NCI-H2081 treated with DMSO at 0.1 percent for 48 hours (cell line): Measurements from ENCODE around the gene PTCHD1.

ENCODE experiments used
- DNase-seq: peaks from one replicate; lab custom pipeline; 2025; lab: John Stamatoyannopoulos, UW

The PTCHD1 gene

DNA sequence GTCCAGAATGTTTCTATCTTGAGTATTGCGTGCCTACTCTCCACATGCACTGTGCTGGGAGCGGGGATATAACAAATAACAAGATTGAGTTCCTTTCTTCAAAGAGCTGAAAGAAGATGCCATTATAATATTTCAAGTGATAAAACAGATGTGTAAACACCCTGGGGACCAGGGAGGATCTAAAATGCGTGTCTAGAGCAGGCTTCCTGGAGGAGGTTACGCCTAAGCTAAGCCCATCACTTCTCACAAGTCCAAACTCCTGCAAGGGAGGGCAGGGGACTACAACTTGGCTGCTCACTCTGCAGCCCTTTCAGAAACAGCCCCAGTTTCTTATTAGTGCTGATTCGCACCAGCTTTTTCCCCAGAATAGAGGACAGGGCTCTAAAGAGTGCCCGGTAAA, 21.5 kb downstream of the PTCHD1 start:
- DNase-seq, result no peak

GRCh38 chrX:23364416-23364815, 29.8 kb downstream of the PTCHD1 start:
- DNase-seq, result no peak

DNA sequence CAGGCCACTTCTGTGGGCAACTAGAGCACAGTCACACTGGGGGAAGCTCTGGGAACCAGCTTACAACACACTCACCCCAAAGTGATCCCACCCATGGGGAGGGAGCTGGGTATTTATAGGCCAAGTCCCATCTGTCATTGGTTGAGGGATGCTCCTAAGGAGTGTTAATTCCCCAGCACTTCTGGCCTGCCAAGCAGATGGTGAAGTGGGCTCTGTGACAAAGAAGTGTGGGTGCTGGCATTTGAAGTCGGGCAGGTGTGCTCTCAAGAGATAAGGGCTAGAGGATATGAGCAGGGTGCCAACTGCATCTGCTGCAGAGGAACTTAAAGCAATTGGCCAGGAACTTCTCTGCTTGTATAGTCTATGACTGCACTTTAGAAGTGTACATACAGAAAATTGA, 30.9 kb downstream of the PTCHD1 start:
- no peak for DNase-seq

DNA sequence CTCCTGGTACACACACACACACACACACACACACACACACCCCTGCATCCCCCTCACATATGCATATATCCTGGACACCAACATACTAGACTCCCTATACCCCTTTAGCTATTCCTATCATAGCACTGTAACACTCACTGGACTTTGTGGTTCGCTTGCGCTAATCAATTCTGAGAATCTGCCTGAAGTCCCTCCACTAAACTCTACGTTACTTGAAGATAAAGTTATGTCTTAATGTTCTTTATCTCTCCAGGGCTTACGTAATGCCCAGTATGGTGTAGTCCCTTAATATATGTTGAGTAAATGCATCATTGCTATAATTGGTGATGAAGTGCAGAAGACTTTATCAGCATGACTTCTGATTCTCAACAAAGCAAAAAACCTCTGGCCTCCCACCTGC, 32.3 kb downstream of the PTCHD1 start:
- DNase-seq, result no peak

- no peak for DNase-seq
These were observed 34.4 kb downstream of the PTCHD1 start for GRCh38 chrX:23369027-23369426.

- no peak for DNase-seq
These were observed 37.7 kb downstream of the PTCHD1 start for GRCh38 chrX:23372220-23372902.

DNA sequence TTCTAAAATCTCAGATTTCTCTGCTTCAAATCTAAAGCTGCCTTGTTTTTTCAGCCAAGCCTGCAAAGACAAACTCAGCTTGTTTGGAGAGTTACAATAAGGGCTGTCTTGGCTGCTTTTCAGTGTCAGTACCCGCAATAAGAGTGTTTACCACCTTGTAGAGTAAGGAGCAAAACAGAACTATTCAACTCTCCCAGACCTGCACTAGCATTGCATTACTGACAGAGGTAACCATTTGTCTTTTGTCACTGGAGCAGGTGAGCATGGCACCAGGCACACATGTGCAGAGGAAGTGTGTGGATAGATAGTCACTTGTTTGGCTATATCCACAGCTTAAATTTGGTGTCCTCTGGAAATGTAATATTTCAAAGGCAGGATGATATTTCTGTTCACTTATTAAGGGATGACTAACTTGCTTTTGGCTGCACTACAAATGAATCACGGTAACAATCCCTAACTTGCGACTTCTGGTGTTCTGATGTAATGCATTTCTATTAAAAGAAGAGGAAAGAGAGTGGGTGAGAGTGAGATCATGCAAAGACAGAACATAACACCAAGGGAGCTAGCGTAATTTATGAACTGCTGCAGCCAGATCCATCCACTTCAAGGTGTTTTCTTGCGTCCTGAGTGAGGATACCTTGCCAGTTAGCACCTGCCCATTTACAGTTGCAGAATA, 38.6 kb downstream of the PTCHD1 start:
- DNase-seq, result no peak

DNA sequence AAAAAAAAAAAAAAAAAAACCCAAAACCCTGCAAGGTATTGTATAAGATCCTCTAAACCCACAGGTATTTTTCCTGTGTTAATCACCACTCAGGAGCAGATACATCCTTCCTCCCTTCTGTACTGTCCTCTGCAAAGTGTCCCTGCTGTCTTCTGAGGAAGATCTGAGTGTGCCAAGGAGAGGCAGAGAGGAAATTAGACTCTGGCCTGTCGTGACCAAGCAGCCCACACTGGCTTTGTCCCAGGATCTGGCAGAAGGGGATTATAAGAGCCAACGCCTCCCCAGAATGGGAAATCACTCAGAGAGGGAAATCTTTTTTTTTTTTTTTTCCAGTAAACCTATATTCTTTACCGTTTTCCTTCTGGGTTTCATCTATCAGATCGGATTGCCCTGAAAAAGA, 39.6 kb downstream of the PTCHD1 start:
- DNase-seq, result no peak

DNA sequence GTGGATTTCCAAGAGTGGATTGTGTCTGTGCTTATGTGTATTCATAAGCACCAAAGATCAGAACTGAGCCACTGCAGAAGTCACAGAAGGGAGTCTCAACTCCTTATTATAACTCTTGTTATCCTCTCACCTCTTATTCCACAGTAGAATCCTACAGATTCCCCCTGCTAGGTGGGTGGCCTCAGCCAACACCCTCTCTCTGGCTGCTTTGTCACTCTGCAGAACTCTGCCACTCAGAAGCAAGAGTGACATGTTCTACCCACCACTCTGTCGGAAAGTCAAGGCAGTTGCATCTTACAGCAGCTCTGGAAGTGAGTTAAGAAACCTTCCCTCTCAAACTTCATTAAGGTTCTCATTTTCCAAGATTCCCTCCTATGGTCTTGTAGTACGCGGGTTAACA, 41.9 kb downstream of the PTCHD1 start:
- DNase-seq, result no peak

DNA sequence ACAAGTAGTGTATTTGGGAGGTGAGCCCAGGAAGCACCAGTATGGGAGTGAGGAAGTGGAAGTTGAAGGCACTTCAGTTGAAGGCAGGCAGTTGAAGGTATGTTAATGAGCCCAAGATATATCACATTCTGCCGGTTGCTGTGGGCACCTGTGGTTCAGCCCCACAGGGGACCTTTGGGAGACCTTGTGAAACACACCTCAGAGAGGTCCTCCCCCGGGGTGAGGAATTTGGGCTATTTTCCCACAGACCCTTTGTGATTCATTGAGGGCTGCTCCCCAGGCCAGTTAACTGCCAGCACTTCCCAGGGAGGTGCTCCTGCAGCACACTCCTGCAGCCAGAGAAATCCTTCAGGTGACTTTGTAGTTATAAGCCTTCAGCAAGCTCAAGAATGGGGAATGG, 45.9 kb downstream of the PTCHD1 start:
- DNase-seq, result no peak

GRCh38 chrX:23381099-23382087, 46.7 kb downstream of the PTCHD1 start:
- DNase-seq, result no peak

- no peak for DNase-seq
These were observed 47.9 kb downstream of the PTCHD1 start for GRCh38 chrX:23382572-23382971.

DNA sequence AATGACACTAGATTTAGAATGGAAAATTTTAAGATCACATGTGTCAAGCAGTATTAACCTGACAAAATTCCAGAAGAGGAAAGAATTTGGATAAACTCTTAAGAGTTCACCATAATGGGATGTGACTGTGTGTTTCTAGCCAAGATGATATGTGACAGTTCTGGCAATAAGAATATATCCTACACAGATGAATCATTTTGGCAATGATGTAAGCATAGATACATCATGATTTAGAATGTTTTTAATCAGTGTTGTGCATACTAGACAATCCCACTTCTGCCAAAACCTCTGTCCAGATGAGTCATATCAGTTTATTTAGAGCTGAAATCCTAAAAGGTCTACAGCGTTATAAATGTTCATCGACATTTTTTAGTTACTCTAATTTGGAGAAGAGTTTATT, 48.8 kb downstream of the PTCHD1 start:
- no peak for DNase-seq

DNA sequence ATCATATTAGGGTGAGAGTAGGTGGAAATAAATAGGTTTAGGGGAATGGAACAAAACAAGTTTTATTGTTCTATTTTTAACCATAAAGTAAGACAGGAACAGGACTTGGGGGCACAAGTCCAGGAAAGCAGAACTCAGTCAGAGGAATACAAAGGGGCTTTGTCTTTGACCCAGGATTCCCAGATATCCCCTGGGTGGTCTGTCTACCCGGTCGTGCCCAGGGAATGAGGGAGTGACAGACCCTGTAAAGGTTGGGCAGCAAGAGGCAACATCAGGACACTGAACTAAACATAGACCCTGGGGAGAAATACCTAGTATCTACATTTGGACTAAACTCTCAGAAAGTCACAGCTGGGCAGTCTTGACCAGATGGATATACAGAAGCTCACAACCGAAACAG, 50.6 kb downstream of the PTCHD1 start:
- no peak for DNase-seq

DNA sequence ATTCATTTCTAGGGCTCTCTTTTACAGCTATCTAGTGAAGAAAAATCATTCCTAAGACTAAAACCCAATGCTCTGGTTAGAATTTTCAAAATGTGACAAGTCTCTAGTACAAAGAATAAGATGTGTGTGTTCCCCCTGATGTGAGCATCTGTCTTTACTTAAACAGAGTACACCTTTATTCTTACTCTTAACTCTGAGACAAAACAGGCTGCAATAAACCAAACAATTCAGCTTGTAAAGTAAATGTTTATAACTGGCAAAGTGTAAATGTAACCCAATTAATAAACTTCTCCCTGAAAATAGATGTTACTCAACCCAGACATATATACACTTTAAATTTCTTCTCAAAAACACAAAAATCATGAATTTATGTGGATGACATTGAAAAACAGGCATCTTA, 51.6 kb downstream of the PTCHD1 start:
- no peak for DNase-seq

DNA sequence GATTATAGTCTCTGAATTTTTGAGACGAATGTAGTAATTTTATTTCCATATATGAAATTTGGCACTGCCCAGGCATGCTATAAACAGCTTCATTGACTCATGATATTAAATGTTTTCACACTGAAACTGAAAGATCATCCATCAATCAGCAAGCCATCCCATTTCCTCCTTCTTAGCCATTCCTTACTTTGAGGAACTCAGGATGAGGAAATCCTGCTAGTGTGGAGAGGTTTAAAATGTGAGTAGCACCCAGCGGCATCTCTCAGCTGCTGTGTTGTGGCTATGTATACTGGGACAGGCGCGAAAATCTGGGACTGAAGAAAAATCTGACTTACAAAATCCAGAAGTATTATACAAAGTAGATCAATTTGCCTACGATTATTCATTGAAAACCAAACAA, 52.1 kb downstream of the PTCHD1 start:
- no peak for DNase-seq

GRCh38 chrX:23387550-23388184, 53.0 kb downstream of the PTCHD1 start:
- no peak for DNase-seq

DNA sequence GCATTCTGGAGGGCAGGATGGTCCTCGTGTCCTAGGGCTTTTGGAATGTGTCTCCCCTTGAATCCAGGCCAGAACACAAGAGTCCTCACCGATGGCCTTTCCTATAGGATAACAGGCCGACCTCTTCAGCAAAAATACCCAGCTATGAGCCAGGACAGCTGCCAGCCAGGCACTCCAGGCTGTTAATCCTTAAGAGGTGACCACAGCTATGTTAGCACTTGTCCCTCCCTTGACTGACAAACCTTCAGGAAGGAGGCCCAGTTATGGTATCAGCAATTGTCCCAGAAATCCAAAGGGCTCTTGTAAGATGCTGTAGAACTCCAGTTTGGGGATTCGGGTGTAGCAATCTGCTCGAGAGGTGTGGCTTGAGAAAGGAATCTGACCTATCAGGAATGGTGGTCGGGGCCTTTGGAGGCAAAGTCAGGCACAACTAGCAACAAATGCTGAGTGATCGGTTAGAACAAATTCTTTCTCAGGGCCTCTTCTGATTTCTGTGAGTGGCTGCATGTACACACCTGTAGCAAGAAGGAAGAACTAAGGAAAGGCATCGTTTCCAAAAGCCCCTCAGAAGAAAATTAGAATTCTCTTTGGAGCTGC, 54.6 kb downstream of the PTCHD1 start:
- no peak for DNase-seq

DNA sequence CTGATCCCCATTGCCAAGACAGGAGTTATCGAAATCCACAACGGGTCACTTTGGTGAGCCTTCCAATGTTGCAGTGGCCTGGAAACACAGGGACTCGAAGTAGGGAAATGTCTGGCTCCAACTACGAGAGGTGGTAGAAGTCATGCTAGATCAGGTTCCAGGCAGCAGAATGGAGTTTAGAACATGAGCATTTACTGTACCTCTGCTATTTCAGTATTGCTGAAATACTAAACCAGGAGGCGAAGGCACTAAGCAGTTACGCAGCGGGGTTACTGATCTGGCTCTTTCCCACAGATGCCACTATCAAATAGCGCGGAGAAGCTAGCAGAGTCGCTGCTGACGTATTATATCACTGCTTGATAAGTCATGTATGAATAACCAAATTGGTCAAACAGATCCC, 56.3 kb downstream of the PTCHD1 start:
- DNase-seq, result no peak

DNA sequence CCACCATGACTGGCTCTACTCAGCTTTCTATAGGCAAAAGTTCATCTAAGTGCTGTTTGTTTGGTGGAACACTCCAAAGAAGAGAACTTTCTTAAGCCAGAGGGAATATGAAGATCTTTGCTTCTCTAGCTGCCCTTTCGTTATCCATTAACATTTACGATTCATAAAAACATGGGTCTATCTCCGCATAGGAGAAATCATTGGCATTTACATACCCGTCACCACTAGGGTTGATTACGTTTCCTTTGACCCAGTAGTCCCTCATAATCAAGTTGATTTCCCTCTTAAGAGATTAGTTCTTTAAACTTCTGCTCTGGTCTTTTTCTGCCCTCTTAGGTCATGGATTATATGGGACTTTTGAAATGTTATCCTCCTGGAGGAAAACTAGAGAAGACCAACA, 57.5 kb downstream of the PTCHD1 start:
- no peak for DNase-seq

- no peak for DNase-seq
These were observed 59.8 kb downstream of the PTCHD1 start for GRCh38 chrX:23394421-23394820.

DNA sequence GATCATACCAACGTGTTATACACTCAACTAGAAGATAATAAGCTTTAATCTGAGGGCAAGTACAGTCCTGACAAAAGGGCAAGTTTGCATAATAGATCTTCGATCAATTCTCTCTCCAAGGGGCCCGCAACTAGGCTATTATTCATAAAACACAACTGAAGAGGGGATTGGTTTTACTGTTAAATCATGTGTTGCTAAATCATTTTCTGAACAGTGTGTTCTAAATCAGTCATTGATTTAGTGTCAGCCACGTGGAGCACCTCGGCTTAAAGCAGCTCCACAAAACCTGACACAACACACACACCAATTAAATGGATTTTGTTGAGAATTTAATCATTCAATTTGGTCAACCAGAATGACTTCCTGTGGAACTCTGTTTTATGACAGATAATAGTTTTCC, 61.6 kb downstream of the PTCHD1 start:
- no peak for DNase-seq
